Loucy (cell line): ENCODE measurements around the gene ADGRL2.

Experiments
- CTCF ChIP-seq: fragments of 200-600 bp; sonication (generic); conservative IDR thresholded peaks from 2 replicates; pipeline ENCODE4 v1.5.1; 2014; ENCODE audit warnings: mild to moderate bottlenecking, antibody characterized with exemption, low read length
- EZH2phosphoT487 ChIP-seq: fragments of 200-600 bp; IDR thresholded peaks from 2 replicates; pipeline ENCODE4 v1.6.1; 2018; ENCODE audit warnings: antibody characterized with exemption, mild to moderate bottlenecking, moderate library complexity, borderline replicate concordance

GRCh38 chr1:81873946-81874345, 73.2 kb downstream of the ADGRL2 start:
- TF ChIP-seq CTCF (no peak), EZH2phosphoT487 (no peak)
